PC-3 (cell line): ENCODE results near the gene IL1RAPL2. TPM values are rescaled to one million over a fixed set of nuclear protein-coding genes. Genes with fewer than 3 reads are reported as not detected.

Experiments
- ATAC-seq: fragments of 200-7000 bp; cut with Tn5 transposase; 2 replicates; pipeline ENCODE4 v1.9.1; 2020; ENCODE audit warnings: mild to moderate bottlenecking, moderate library complexity
- BruUV-seq: library from RNA; stranded (reverse); fragments of 400-500 nt; replicated peaks from 2 replicates; lab custom pipeline; 2021; lab: Mats Ljungman, UMichigan
- CTCF ChIA-PET: fragments of 300-600 bp; sonication (Branson Sonifier 250); formaldehyde crosslinking; loops from one replicate; lab custom pipeline; 2022; ENCODE audit warnings: antibody characterized with exemption; lab: Charles Lee
- POLR2A ChIA-PET: fragments of 300-600 bp; sonication (Branson Sonifier 250); formaldehyde crosslinking; loops from one replicate; lab custom pipeline; 2022; ENCODE audit warnings: antibody characterized with exemption; ENCODE audit not compliant: unreplicated experiment; lab: Charles Lee
- DNase-seq: peaks from one replicate; pipeline ENCODE4 v3.0.0-alpha.2; 2015
- H2AFZ ChIP-seq: fragments of 300-600 bp; sonication (generic); 2 replicates; pipeline ENCODE4 v1.6.0; 2016; ENCODE audit warnings: antibody characterized with exemption, low read length
- H3F3A ChIP-seq: fragments of 300-600 bp; sonication (generic); one replicate; pipeline ENCODE4 v1.6.0; 2017; ENCODE audit warnings: antibody characterized with exemption, low read length, control low read depth, mild to moderate bottlenecking; ENCODE audit not compliant: unreplicated experiment
- H3K27ac ChIP-seq: fragments of 300-600 bp; sonication (generic); 2 replicates; pipeline ENCODE4 v1.5.1; 2016; ENCODE audit warnings: mild to moderate bottlenecking, low read length
- H3K27me3 ChIP-seq: fragments of 300-600 bp; sonication (generic); 2 replicates; pipeline ENCODE4 v1.6.1; 2016; ENCODE audit warnings: low read length, mixed read lengths
- H3K36me3 ChIP-seq: fragments of 300-600 bp; sonication (generic); 2 replicates; pipeline ENCODE4 v1.6.1; 2016; ENCODE audit warnings: low read depth, mixed run types, low read length, mixed read lengths
- H3K4me1 ChIP-seq: fragments of 300-600 bp; sonication (generic); 2 replicates; pipeline ENCODE4 v1.5.1; 2016; ENCODE audit warnings: low read length; ENCODE audit not compliant: insufficient read depth
- H3K4me2 ChIP-seq: fragments of 300-600 bp; sonication (generic); 2 replicates; pipeline ENCODE4 v1.6.0; 2016; ENCODE audit warnings: low read length
- H3K4me3 ChIP-seq: fragments of 300-600 bp; sonication (generic); 2 replicates; pipeline ENCODE4 v1.5.1; 2016; ENCODE audit warnings: mild to moderate bottlenecking, low read length, mixed read lengths
- H3K79me2 ChIP-seq: fragments of 300-600 bp; sonication (generic); 2 replicates; pipeline ENCODE4 v1.6.1; 2017; ENCODE audit warnings: low read length, mixed read lengths
- H3K9ac ChIP-seq: fragments of 300-600 bp; sonication (generic); 2 replicates; pipeline ENCODE4 v1.6.0; 2016; ENCODE audit warnings: mild to moderate bottlenecking, low read length
- H3K9me2 ChIP-seq: fragments of 300-600 bp; sonication (generic); replicated peaks from 2 replicates; pipeline ENCODE4 v1.6.1; 2016; ENCODE audit warnings: mixed run types, low read length, mixed read lengths
- H3K9me3 ChIP-seq: fragments of 300-600 bp; sonication (generic); 2 replicates; pipeline ENCODE4 v1.6.1; 2016; ENCODE audit warnings: low read length, mixed read lengths
- H4K20me1 ChIP-seq: fragments of 300-600 bp; sonication (generic); 2 replicates; pipeline ENCODE4 v1.6.1; 2016; ENCODE audit warnings: low read length, mixed read lengths
- CTCF ChIP-seq: fragments of 300-600 bp; sonication (generic); conservative IDR thresholded peaks from 2 replicates; pipeline ENCODE4 v1.5.1; 2017; ENCODE audit warnings: antibody characterized with exemption, low read depth, mild to moderate bottlenecking, low read length
- EZH2 ChIP-seq: fragments of 300-600 bp; sonication (generic); IDR thresholded peaks from one replicate; pipeline ENCODE4 v1.6.1; 2017; ENCODE audit warnings: antibody characterized with exemption, mild to moderate bottlenecking, low read length; ENCODE audit not compliant: unreplicated experiment
- EZH2phosphoT487 ChIP-seq: fragments of 300-600 bp; sonication (generic); IDR thresholded peaks from 2 replicates; pipeline ENCODE4 v1.6.1; 2018; ENCODE audit warnings: mild to moderate bottlenecking, antibody characterized with exemption, low read length, borderline replicate concordance
- intact Hi-C: fragments of 100-400 bp; cut with micrococcal nuclease; formaldehyde crosslinking; loops from 2 replicates; pipeline ENCODE4 v1.9.0; 2023
- total RNA-seq: library from RNA; depleted of rRNA; stranded (reverse); fragments of >200 nt; gene quantifications from 2 replicates; pipeline ENCODE4 v1.2.3, GENCODE V29; 2014

Gene IL1RAPL2
- total RNA-seq, 1 experiment from 2014 or later, result 0.62 TPM

GRCh38 chrX:105701310-105702052, 1135.5 kb downstream of the IL1RAPL2 start:
- TF ChIP-seq CTCF (peak; percentile 75), EZH2phosphoT487 (no peak), EZH2 (no peak)
- no TSS peak for BruUV-seq
- ATAC-seq (peak; percentile 65), DNase-seq (peak; percentile 62)
- no peaks in the 10 kb centered on the region for H3K36me3 ChIP-seq
- H3K9me2 ChIP-seq, result no peaks in the 10 kb centered on the region
- H3K9ac ChIP-seq, result no peak overlapping the region
- H3K27me3 ChIP-seq, result no peaks in the 10 kb centered on the region
- H3K79me2 ChIP-seq, result no peaks in the 10 kb centered on the region
- H3K4me1 ChIP-seq, result peaks cover 23% of the 10 kb centered on the region
- H3F3A ChIP-seq, result no peaks in the 10 kb centered on the region
- no peak overlapping the region for H3K27ac ChIP-seq
- POLR2A ChIA-PET, result no interaction called here
- CTCF ChIA-PET, result interaction anchor here (0.5 to 1.5 kb wide), 5 partner anchors 65 to 512 kb away, joined by 3 to 8 read pairs (median 4); no protein-coding TSS in a partner anchor
- H3K9me3 ChIP-seq, result no peaks in the 10 kb centered on the region
- 0 out of 2 replicates have a peak overlapping the region, but pooled peaks have one; percentile 42 for H2AFZ ChIP-seq
- H4K20me1 ChIP-seq, result no peaks in the 10 kb centered on the region
- H3K4me2 ChIP-seq, result peak overlapping the region; percentile 48; the same call in 1 of the 2 replicates
- intact Hi-C loops, result loop anchor here (1.0 to 2.0 kb wide), 3 partner anchors 137 to 509 kb away; no protein-coding TSS in a partner anchor
- H3K4me3 ChIP-seq, result no peak overlapping the region

DNA sequence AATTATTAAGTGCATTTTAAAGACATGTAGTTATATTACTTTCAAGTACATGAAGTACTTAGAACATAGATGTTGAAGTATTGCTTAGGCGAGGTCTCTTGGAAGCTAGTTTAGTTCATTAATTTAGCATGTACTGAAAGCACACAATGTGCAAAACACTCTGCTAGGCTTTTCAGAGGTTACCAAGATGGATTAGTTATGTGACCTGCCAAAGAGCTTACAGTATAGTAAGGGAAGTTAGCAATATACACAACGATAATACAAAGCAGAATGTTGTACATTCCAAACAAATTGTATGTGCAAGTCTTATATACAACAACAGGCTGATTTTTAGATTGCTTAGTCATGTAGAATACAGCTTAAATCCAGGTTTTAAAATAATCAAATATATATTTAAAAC, 1137.9 kb downstream of the IL1RAPL2 start:
- no peaks in the 10 kb centered on the region for H3K9me3 ChIP-seq
- H3K4me3 ChIP-seq, result no peak overlapping the region
- no peak overlapping the region for H2AFZ ChIP-seq
- no peaks in the 10 kb centered on the region for H3K9me2 ChIP-seq
- TF ChIP-seq CTCF (no peak), EZH2phosphoT487 (no peak), EZH2 (no peak)
- H4K20me1 ChIP-seq, result no peaks in the 10 kb centered on the region
- DNase-seq, result no peak
- intact Hi-C loops, result no loop called here
- ChIA-PET CTCF (no interaction called here), POLR2A (no interaction called here)
- no peak for ATAC-seq
- H3K27ac ChIP-seq, result no peak overlapping the region
- no TSS peak for BruUV-seq
- peaks cover 16% of the 10 kb centered on the region for H3K4me1 ChIP-seq
- H3F3A ChIP-seq, result no peaks in the 10 kb centered on the region
- no peaks in the 10 kb centered on the region for H3K27me3 ChIP-seq
- no peaks in the 10 kb centered on the region for H3K36me3 ChIP-seq
- H3K4me2 ChIP-seq, result no peak overlapping the region
- no peak overlapping the region for H3K9ac ChIP-seq
- no peaks in the 10 kb centered on the region for H3K79me2 ChIP-seq

DNA sequence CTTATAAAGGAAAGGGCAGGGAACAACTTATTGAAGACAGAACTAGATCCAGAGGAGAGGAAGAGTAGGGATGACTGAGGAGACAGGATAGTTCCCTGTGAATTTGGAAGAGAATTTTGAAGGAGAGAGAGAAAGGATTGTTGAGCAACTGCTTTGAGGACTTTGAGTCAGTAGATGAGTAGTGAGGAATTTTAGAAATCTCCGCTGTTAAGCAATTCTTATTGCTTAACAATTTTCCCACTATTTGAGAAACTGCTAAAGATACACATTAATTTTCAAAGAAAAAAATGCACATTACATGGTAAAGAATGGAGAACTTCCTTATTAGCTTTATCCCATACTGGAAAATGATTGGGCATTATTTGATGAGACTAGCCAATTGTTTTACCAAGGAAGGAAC, 1140.0 kb downstream of the IL1RAPL2 start:
- Histone ChIP-seq H3K4me3 (no peak overlapping the region), H2AFZ (no peak overlapping the region), H3K9me2 (no peaks in the 10 kb centered on the region), H3K4me2 (no peak overlapping the region), H3K9me3 (no peaks in the 10 kb centered on the region), H3K27ac (no peak overlapping the region), H3K9ac (no peak overlapping the region), H3K36me3 (no peaks in the 10 kb centered on the region), H3K4me1 (peaks cover 12% of the 10 kb centered on the region), H3K79me2 (no peaks in the 10 kb centered on the region), H3F3A (no peaks in the 10 kb centered on the region), H4K20me1 (no peaks in the 10 kb centered on the region), H3K27me3 (no peaks in the 10 kb centered on the region)
- POLR2A ChIA-PET, result no interaction called here
- CTCF ChIA-PET, result no interaction called here
- ATAC-seq (no peak), DNase-seq (no peak)
- BruUV-seq, result no TSS peak
- TF ChIP-seq EZH2phosphoT487, result no peak
- TF ChIP-seq CTCF, result no peak
- TF ChIP-seq EZH2, result no peak
- intact Hi-C loops, result no loop called here
